Measurements from ENCODE around the gene PCBP3. TPM values are rescaled to one million over a fixed set of nuclear protein-coding genes. Genes with fewer than 3 reads are reported as not detected.
"Not testable (repeated sequence)": the region's sequence is repeated elsewhere in the genome, so short reads cannot be mapped to it uniquely, and the experiment has no call there.

The PCBP3 gene
- total and polyA plus RNA-seq, 2 of the 13 experiments (the other 11 are each of a cell fraction or from before 2014, with no cell fraction given) = not detected

GRCh38 chr21:45831991-45832740, 188.6 kb downstream of the PCBP3 start (continued):
- TF ChIP-seq ZNF800 (CRISPR knock-in tag; IDR thresholded peaks at IDR 0.05) (no peak), RAD51 (IDR thresholded peaks at IDR 0.05; ENCODE audit: borderline replicate concordance) (no peak), NFKBIZ (CRISPR knock-in tag; IDR thresholded peaks at IDR 0.05) (no peak), ETS1 (CRISPR knock-in tag; IDR thresholded peaks at IDR 0.05) (no peak)

GRCh38 chr21:45832741-45833235, 189.3 kb downstream of the PCBP3 start:
- WGBS (ENCODE audit: low lambda C conversion rate) = 75% methylated on average over 11 of the region's 12 CpGs

More at GRCh38 chr21:45832741-45833235, 189.3 kb downstream of the PCBP3 start:
- BruUV-seq (replicated peaks); H3K4me3 ChIP-seq (replicated peaks in 1 of 3; ENCODE audit: insufficient read depth in 1 of 3, low read depth in 2 of 3, low read length in 3 of 3); H3K79me2 ChIP-seq (ENCODE audit: insufficient read depth, low read length); H3K9ac ChIP-seq (ENCODE audit: insufficient read depth, low read depth, low read length); CTCF ChIA-PET (ENCODE audit: low intra/inter-chr PET ratio, low total read pairs); H3K27ac ChIP-seq (ENCODE audit: extremely low read length, insufficient read depth, low read length); H3K9me3 ChIP-seq (ENCODE audit: low read length); H3K4me2 ChIP-seq (ENCODE audit: low read depth, low read length); in situ Hi-C loops (cut with HindIII; ENCODE audit: extremely low pct_ligation_motif_present, low pct_unique_long_range_greater_than_20kb); H3K4me1 ChIP-seq (ENCODE audit: insufficient read depth, low read length); POLR2A ChIA-PET; ATAC-seq; H3K36me3 ChIP-seq (replicated peaks in 1 of 2; ENCODE audit: control insufficient read depth in 1 of 2, insufficient read depth in 2 of 2, low read length in 2 of 2); H2AFZ ChIP-seq (ENCODE audit: low read length); DNase-seq (ENCODE audit: low spot score); intact Hi-C loops (cut with micrococcal nuclease; ENCODE audit: unreplicated experiment); H4K20me1 ChIP-seq (ENCODE audit: insufficient read depth, low read length); FAIRE-seq: not testable (repeated sequence)
- H3K27me3 ChIP-seq (ENCODE audit: control insufficient read depth in 1 of 2, insufficient read depth in 2 of 2, low read length in 2 of 2) = peaks cover 4 to 36% of the 10 kb centered on the region in 2 experiments

Measured in HepG2 (cell line).